Renal cortical epithelial cell (primary cell): Measurements from ENCODE around the gene FOCAD. TPM values are rescaled to one million over a fixed set of nuclear protein-coding genes. Genes with fewer than 3 reads are reported as not detected.
"Not testable (repeated sequence)": the region's sequence is repeated elsewhere in the genome, so short reads cannot be mapped to it uniquely, and the experiment has no call there.

ENCODE experiments used
- DNase-seq: peaks from one replicate; pipeline ENCODE4 v3.0.0-alpha.2; 2011; ENCODE audit warnings: low read depth
- total RNA-seq: library from RNA; depleted of rRNA; stranded (reverse); fragments of >200 nt; gene quantifications from 2 replicates; pipeline ENCODE4 v1.2.3, GENCODE V29; 2014

The FOCAD gene
- total RNA-seq, 1 donor from 2014 or later: 118 TPM

DNA sequence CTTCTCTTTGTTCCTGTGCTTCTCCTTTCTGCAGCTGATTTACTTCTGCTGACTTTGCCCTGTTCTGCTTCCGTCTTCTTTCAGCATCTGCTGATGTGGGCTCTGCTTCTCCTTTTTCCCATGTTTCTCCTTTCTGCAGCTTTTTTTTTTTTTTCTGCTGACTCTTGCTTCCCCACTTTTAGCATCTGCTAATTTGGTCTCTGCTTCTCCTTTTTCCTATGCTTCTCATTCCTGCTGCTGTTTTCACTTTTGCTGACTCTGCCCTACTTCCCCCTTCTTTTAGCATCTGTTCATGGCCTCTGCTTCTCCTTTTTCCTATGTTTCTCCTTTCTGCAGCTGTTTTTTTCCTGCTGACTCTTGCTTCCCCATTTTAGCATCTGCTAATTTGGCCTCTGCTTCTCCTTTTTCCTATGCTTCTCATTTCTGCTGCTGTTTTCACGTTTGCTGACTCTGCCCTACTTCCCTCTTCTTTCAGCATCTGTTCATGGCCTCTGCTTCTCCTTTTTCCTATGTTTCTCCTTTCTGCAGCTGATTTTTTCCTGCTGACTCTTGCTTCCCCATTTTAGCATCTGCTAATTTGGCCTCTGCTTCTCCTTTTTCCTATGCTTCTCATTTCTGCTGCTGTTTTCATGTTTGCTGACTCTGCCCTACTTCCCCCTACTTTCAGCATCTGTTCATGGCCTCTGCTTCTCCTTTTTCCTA, 289.3 kb downstream of the FOCAD start:
- not testable (repeated sequence) for DNase-seq

GRCh38 chr9:20974191-20974938, 290.3 kb downstream of the FOCAD start:
- not testable (repeated sequence) for DNase-seq

- DNase-seq: no peak
Measured at GRCh38 chr9:20978249-20978648, 294.2 kb downstream of the FOCAD start.

- DNase-seq: peak; percentile 88
Measured at GRCh38 chr9:20980832-20981455, 296.9 kb downstream of the FOCAD start.

- DNase-seq: peak; percentile 74
Measured at GRCh38 chr9:20981486-20981885, 297.4 kb downstream of the FOCAD start.

- DNase-seq: no peak
Measured at GRCh38 chr9:20984506-20984905, 300.4 kb downstream of the FOCAD start.

DNA sequence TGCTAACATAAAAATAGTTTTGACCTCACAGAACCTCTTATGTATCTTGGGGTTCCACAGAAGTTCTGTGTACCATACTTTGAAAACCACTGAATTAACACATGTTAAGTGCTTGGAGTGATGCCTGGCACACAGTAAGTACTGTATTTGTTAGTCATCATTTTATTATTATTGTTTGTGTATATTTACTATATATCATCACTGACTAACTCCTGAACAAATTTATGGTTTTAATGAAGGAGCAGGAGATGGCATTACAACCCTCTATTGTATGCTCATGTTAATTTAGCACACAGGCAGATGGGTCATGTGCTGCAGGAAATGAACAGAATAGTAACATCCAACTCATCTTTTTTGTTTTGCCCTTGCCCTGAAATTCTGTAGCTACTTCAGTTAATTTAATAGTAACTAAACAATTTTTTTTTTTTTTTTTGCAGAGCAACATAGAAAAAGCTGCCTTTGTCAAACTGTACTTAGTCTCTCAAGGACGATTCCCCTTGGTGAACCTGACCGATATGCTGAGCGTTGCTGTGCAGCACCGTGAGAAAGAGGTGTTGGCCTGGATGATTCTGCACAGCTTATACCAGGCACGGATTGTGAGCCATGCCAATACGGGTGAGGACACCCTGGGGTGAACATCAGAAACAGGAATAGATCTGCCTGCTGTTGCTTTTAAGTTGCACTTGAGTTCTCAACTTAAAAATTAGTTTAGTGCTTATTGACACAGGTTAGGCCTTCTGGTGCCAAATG, 302.0 kb downstream of the FOCAD start:
- no peak for DNase-seq

GRCh38 chr9:20987521-20987920, 303.5 kb downstream of the FOCAD start:
- DNase-seq: no peak

GRCh38 chr9:20988061-20988460, 304.0 kb downstream of the FOCAD start:
- no peak for DNase-seq

DNA sequence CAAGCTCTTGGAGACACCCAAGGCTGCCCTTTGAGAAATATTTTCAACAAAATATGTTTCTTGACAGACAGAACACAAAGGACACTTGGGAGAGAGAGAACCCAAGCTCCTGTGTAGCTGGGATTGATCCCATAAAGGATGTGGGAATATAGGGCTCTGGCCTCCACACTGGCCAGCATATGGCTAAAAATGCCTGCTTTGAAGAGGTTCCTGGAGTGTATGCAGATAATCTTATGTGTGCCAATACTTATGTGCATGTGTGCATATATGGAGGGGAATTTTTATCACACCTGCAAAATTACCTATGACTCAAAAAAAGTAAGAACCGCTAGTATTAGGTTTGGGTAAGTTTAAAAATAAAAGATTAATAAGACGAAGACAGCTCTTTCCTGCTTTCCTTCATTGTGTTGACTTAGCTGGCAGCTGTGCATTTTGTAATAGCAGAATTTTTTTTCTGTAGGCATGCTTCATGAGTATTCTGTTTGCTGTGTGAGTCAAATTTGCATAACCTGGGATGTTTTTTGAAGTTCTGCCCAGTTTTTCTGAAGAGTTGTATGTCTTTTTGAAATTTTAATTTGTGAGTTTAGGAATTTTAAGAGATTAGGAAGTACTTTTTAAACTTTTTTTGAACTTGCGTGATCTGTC, 304.7 kb downstream of the FOCAD start:
- peak; percentile 3 for DNase-seq

GRCh38 chr9:20989923-20990341, 305.9 kb downstream of the FOCAD start:
- DNase-seq: no peak

DNA sequence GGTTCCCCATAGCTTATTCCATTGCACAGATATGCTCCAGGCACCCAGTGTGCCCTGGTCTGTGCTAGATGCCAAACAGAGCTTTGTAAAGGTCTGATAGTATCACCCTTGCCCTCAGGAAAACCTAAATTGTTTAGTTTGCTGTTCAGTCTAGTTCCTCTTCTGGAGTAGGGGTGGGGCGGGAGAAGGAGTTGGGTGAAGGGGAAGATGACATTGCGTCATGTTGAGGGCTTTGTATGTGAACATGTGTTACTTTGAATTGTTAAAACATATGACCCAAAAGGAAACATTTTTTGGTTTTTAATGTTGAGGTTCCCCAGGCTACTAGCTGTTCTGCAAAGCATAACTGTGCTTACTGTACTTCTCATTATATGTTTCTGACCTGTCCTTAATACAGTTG, 306.8 kb downstream of the FOCAD start:
- no peak for DNase-seq

DNA sequence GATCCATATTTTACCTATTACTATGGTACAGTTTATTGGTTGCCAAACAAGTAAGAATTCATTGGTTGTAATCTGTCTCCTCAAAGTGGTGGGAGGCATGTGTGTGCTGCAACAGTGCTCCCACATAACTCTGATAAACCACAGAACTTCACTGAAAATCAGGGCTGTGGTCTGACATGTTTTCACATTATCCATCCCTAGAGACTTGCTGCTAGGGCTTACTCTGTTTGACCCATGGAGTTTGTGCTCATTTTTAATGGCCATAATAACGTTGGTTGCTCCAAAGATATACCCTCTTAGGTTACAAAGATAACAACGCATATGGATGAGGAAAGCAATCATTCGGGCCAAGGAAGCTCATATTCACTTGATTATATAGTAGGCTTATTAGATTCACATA, 310.4 kb downstream of the FOCAD start:
- no peak for DNase-seq

DNA sequence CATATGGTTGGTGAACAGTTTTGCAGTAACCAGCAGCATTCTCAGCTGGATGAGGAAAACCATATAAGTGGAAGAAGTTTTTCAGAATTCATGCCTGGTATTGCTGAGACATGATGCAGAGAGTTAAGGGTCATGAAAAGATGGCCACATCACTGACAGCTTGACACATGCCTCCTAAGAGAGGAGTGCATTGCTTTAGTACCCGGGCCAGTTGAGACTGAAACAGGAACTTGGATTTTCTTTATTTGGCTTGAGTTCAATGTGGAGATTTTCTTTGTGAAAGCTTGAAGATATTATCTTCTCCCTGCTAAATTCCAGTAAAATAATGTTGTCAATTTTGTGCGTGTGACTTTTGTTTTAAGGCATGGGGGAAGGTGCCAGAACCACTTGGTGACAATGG, 311.6 kb downstream of the FOCAD start:
- no peak for DNase-seq

DNA sequence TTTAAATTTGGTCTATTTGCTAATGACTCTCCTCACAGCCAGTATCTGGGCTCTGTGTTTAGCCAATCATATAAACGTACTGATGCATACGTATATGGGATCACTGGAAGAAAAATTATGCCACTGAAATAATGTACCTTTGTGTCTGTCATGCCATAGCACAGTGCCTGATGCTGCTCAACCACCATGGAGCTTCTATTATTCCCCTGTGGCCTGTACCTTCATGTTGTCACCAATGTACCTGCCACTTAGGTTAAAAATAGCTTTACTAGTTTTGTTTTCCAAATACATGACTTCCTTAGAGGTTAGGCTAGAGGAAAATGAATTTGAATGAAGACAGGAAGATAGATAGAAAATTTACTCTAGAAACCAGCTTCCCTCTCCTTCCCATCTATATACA, 312.8 kb downstream of the FOCAD start:
- no peak for DNase-seq

GRCh38 chr9:20997503-20998076, 313.5 kb downstream of the FOCAD start:
- no peak for DNase-seq

DNA sequence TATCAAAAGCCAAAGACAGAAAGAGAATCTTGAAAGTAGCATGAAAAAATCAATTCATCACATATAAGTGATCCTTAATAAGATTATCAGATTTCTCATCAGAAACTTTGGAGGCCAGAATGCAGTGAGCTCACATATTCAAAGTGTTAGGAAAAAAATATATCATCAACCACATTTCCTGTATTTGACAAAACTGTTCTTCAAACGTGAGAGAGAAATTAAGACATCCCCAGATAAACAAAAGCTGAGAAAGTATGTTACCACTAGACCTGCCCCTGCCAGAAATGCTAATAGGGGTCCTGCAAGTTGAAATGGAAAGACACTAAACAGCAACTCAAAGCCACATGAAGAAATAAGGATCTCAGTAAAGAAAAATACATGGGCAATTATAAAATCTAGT, 317.5 kb downstream of the FOCAD start:
- DNase-seq: no peak

- no peak for DNase-seq
Measured at GRCh38 chr9:21002040-21002439, 318.0 kb downstream of the FOCAD start.

GRCh38 chr9:21015129-21015815, 331.2 kb downstream of the FOCAD start:
- DNase-seq: no peak

DNA sequence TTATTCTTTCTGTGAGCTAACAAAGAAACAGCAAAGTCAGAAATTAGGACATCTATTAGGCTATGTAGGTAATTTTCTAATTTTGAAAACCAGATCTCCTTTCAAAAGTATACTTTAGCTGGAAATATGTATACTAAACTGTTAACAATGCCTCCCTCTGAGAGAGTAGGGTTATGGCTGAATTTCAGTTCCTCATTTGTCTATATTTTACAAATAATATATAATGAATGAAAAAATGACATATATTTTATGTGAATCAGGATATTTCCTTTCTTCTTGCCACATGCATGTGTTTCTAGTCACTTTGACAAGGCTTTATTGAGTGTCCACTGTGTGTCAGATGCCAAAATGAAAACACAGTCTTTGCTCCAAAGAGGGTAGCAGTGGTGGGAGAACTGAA, 331.9 kb downstream of the FOCAD start:
- DNase-seq: no peak
